Progenitor cell of endocrine pancreas (in vitro differentiated cells): ENCODE data around the gene CCL28. TPM values are rescaled to one million over a fixed set of nuclear protein-coding genes. Genes with fewer than 3 reads are reported as not detected.
"Not testable (repeated sequence)": the region's sequence is repeated elsewhere in the genome, so short reads cannot be mapped to it uniquely, and the experiment has no call there.

Experiments used
- DNase-seq: peaks from one replicate; pipeline ENCODE4 v3.0.0; 2021; ENCODE audit warnings: low spot score; ENCODE audit not compliant: unreplicated experiment
- H3K27ac Mint-ChIP-seq: 2 replicates; pipeline ENCODE4 v1.8.0; 2021; ENCODE audit warnings: mild to moderate bottlenecking, moderate library complexity, mixed read lengths
- H3K27me3 Mint-ChIP-seq: 2 replicates; pipeline ENCODE4 v1.8.0; 2021; ENCODE audit warnings: mixed read lengths
- H3K36me3 Mint-ChIP-seq: 2 replicates; pipeline ENCODE4 v1.8.0; 2022; ENCODE audit warnings: mixed read lengths; ENCODE audit not compliant: insufficient read depth
- H3K4me1 Mint-ChIP-seq: 2 replicates; pipeline ENCODE4 v1.8.0; 2021; ENCODE audit warnings: low read depth, mixed read lengths
- H3K4me3 Mint-ChIP-seq: 2 replicates; pipeline ENCODE4 v1.8.0; 2021; ENCODE audit warnings: low read depth, mild to moderate bottlenecking, moderate library complexity, mixed read lengths
- H3K9me3 Mint-ChIP-seq: 2 replicates; pipeline ENCODE4 v1.8.0; 2021; ENCODE audit warnings: low read depth, mixed read lengths
- total RNA-seq: library from RNA; stranded (reverse); gene quantifications from 2 replicates; pipeline ENCODE4 v1.2.1, GENCODE V29; 2021
- TF ChIP-seq, protein P1 (sequence below): fragments of 200-600 bp; sonication (generic); IDR thresholded peaks from one replicate; pipeline ENCODE4 v1.5.0; 2021; ENCODE audit warnings: antibody characterized with exemption, mild to moderate bottlenecking; ENCODE audit not compliant: unreplicated experiment

The CCL28 gene
- total RNA-seq, 1 donor from 2014 or later: not detected

DNA sequence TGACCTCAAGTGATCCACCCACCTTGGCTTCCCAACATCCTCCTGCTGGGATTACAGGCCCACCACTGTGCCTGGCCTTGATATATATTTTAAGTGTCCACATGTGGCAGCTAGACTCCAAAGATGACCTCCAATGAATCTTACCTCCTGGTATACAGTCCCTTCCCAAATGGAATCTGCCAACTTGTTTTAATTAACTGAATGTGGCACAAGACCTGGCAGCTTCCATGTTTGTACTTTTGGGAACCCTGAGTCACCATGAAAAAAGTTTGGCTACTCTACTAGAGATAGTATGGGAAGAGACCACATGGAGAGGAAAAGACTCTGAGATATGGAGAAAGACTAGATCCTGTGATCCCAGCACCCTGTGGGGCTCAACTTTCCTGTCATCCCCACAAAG is 42.5 kb downstream of the CCL28 start:
- H3K36me3 Mint-ChIP-seq: no peaks in the 10 kb centered on the region
- peaks cover 12% of the 10 kb centered on the region for H3K9me3 Mint-ChIP-seq
- H3K4me1 Mint-ChIP-seq: no peaks in the 10 kb centered on the region
- H3K27me3 Mint-ChIP-seq: no peaks in the 10 kb centered on the region
- TF ChIP-seq, protein P1, sequence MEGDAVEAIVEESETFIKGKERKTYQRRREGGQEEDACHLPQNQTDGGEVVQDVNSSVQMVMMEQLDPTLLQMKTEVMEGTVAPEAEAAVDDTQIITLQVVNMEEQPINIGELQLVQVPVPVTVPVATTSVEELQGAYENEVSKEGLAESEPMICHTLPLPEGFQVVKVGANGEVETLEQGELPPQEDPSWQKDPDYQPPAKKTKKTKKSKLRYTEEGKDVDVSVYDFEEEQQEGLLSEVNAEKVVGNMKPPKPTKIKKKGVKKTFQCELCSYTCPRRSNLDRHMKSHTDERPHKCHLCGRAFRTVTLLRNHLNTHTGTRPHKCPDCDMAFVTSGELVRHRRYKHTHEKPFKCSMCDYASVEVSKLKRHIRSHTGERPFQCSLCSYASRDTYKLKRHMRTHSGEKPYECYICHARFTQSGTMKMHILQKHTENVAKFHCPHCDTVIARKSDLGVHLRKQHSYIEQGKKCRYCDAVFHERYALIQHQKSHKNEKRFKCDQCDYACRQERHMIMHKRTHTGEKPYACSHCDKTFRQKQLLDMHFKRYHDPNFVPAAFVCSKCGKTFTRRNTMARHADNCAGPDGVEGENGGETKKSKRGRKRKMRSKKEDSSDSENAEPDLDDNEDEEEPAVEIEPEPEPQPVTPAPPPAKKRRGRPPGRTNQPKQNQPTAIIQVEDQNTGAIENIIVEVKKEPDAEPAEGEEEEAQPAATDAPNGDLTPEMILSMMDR: no peak
- no peak overlapping the region for H3K4me3 Mint-ChIP-seq
- DNase-seq: no peak
- H3K27ac Mint-ChIP-seq: no peak overlapping the region

DNA sequence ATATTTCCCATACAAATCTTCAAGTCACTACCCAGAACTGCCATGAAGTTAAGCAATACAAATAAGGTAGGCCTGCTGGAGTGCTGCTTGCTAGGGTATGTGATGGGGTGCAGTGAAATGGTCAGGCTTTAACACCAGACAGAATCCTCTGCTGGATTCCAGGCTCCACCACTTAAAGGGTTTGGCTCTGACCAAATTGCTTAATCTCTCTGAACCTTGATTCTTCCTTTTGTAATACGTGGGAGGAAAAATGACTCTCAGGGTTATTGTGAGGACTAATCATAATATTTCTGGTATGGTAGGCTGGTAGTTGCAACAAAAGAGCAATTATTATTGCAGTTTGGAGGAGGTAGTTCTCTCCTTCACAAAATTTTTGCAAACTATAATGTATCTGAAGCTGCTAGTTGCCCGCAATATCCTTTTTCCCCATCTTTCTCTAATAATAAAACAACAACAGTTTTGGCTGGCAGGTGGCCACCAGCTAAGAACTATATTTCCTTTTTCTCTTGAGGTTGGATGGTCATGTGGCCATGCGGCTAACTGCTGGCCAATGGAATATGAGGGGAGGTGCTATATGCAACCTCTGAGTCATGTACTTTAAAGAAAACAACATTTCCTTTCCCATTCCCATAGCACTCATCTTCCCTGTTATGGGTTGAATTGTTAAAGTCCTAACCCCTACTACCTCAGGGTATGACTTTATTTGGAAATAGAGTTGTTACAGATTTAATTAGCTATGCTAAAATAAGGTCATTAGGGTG is 44.1 kb downstream of the CCL28 start:
- no peak for DNase-seq
- H3K9me3 Mint-ChIP-seq: peaks cover 12% of the 10 kb centered on the region
- no peaks in the 10 kb centered on the region for H3K4me1 Mint-ChIP-seq
- no peaks in the 10 kb centered on the region for H3K36me3 Mint-ChIP-seq
- TF ChIP-seq, protein P1: no peak
- no peaks in the 10 kb centered on the region for H3K27me3 Mint-ChIP-seq
- no peak overlapping the region for H3K27ac Mint-ChIP-seq
- H3K4me3 Mint-ChIP-seq: no peak overlapping the region

DNA sequence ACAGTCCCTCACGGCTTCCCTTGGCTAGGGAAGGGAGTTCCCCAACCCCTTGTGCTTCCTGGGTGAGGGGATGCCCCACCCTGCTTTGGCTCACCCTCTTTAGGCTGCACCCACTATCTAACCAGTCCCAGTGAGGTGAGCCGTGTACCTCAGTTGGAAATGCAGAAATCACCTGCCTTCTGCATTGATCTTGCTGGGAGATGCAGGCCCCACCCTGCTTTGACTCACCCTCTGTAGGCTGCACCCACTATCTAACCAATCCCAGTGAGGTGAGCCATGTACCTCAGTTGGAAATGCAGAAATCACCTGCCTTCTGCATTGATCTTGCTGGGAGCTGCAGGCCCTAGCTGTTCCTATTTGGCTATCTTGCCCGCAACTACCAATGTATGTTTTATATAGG is 44.7 kb downstream of the CCL28 start:
- no peak overlapping the region for H3K4me3 Mint-ChIP-seq
- no peaks in the 10 kb centered on the region for H3K36me3 Mint-ChIP-seq
- peaks cover 12% of the 10 kb centered on the region for H3K9me3 Mint-ChIP-seq
- DNase-seq: no peak
- H3K4me1 Mint-ChIP-seq: no peaks in the 10 kb centered on the region
- H3K27ac Mint-ChIP-seq: no peak overlapping the region
- TF ChIP-seq, protein P1: no peak
- H3K27me3 Mint-ChIP-seq: no peaks in the 10 kb centered on the region

DNA sequence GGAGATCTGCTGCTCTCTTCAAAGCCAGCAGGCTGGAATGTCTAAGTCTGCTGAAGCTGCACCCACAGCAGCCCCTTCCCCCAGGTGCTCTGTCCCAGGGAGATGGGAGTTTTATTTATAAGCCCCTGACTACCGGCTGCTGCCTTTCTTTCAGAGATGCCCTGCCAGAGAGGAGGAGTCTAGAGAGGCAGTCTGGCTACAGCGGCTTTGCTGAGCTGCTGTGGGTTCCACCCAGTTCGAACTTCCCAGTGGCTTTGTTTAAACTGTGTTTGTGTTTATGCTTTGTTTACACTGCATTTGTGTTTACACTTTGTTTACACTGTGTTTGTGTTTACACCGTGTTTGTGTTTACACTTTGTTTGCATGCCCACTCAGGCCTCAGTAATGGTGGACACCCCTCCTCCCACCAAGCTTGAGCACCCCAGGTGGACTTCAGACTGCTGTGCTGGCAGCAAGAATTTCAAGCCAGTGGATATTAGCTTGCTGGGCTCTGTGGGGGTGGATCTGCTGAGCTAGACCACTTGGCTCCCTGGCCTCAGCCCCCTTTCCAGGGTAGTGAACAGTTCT is 45.4 kb downstream of the CCL28 start:
- H3K36me3 Mint-ChIP-seq, H3K27me3 Mint-ChIP-seq, H3K27ac Mint-ChIP-seq, H3K4me3 Mint-ChIP-seq, H3K4me1 Mint-ChIP-seq, DNase-seq: not testable (repeated sequence)
- H3K9me3 Mint-ChIP-seq: peaks cover 14% of the 10 kb centered on the region

DNA sequence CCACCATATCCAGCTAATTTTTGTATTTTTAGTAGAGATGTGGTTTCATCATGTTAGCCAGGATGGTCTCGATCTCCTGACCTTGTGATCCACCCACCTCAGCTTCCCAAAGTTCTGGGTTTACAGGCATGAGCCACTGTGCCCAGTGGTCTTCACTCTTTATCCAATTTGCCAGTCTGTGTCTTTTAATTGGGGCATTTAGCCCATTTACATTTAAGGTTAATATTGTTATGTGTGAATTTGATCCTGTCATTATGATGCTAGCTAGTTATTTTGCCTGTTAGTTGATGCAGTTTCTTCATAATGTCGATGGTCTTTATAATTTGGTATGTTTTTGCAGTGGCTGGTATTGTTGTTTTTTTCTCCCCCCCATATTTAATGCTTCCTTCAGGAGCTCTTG is 47.0 kb downstream of the CCL28 start:
- DNase-seq, H3K27me3 Mint-ChIP-seq, H3K4me3 Mint-ChIP-seq, H3K27ac Mint-ChIP-seq, H3K36me3 Mint-ChIP-seq, H3K4me1 Mint-ChIP-seq: not testable (repeated sequence)
- peaks cover 27% of the 10 kb centered on the region for H3K9me3 Mint-ChIP-seq

DNA sequence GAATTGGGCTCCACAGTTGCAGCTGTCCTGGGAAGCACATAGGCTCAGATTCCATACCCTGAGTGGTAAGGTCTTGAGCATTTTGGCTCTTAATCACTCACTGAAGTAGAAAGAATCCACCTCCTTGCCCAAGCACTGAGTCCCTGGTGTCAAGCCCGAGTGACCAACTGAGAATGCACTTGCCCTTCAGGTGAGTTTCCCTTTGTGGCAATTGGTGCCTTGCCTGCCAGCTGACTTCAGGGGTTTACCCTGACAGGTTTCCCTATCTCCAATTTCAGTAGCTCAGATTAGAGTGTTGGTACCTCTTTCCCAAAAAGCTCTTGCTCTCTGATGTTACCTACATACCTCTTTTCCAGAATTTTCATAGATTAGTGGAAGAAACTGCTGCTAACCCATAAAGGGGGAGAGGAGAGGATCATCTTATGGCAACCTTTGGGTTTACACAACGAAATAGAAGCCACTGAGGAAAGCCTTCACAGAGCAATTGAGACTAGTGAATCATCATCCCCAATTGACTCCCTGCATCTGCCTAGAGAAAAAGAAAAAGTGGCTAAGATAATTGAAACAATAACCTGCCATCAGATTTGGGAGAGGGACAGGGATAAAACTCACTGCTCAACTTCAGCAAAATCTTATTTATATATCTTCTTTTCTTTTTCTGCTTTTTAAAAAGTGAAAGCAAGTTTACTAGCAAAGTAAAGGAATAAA is 48.6 kb downstream of the CCL28 start:
- peaks cover 4% of the 10 kb centered on the region for H3K36me3 Mint-ChIP-seq
- H3K4me3 Mint-ChIP-seq: no peak overlapping the region
- TF ChIP-seq, protein P1: no peak
- no peak overlapping the region for H3K27ac Mint-ChIP-seq
- DNase-seq: no peak
- H3K9me3 Mint-ChIP-seq: peaks cover 34% of the 10 kb centered on the region
- no peaks in the 10 kb centered on the region for H3K27me3 Mint-ChIP-seq
- no peaks in the 10 kb centered on the region for H3K4me1 Mint-ChIP-seq
